ENCODE results near the gene UGT1A6. TPM values are rescaled to one million over a fixed set of nuclear protein-coding genes. Genes with fewer than 3 reads are reported as not detected.
"Not testable (repeated sequence)": the region's sequence is repeated elsewhere in the genome, so short reads cannot be mapped to it uniquely, and the experiment has no call there.

UGT1A6 gene
- total and polyA plus RNA-seq, 2 experiments from 2014 or later, result not detected

DNA sequence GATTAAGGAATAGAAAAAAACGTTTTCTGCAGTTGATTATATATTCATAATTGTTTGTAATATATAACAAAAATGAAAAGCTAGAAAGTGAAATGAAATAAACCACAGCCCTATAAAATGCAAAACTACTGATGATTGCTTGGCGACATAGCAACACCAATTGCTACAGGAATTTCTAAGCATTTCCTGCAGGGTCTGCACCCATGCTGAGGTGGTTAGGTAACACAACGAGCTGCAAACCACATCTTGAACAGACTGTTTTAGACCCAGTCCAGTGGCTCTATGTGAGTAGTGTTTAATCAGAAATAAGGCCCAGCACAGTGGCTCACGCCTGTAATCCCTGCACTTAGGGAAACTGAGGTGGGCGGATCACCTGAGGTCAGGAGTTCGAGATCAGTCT is 38.2 kb upstream of the UGT1A6 start (continued):
- TF ChIP-seq ZNF462 (CRISPR knock-in tag; IDR thresholded peaks at IDR 0.05) (no peak), ZNF331 (CRISPR knock-in tag; IDR thresholded peaks at IDR 0.05; ENCODE audit: low read depth) (no peak), EZH2 (IDR thresholded peaks at IDR 0.05; ENCODE audit: low read depth, unreplicated experiment) (no peak), NANOG (IDR thresholded peaks at IDR 0.05; ENCODE audit: borderline replicate concordance) (no peak), JUNB (IDR thresholded peaks at IDR 0.05; ENCODE audit: unreplicated experiment) (no peak), ETS1 (IDR thresholded peaks at IDR 0.05) (no peak)

- H3K27ac Mint-ChIP-seq, result no peak overlapping the region
- Histone ChIP-seq H3F3A (replicated peaks; ENCODE audit: low read depth) (no peaks in the 10 kb centered on the region), H3K4me2 (no peak overlapping the region), H3K27ac (ENCODE audit: low read depth) (no peak overlapping the region), H4K20me1 (replicated peaks; ENCODE audit: insufficient read depth) (no peaks in the 10 kb centered on the region), H3K36me3 (ENCODE audit: insufficient read depth) (no peaks in the 10 kb centered on the region), H3K79me2 (replicated peaks; ENCODE audit: insufficient read depth) (no peaks in the 10 kb centered on the region), H3K4me1 (ENCODE audit: insufficient read depth) (no peaks in the 10 kb centered on the region), H3K9me2 (ENCODE audit: insufficient read depth) (no peaks in the 10 kb centered on the region), H2AFZ (no peak overlapping the region), H3K4me3 (no peak overlapping the region), H3K27me3 (ENCODE audit: insufficient read depth) (no peaks in the 10 kb centered on the region)
- H3K36me3 Mint-ChIP-seq (ENCODE audit: low read depth), result no peaks in the 10 kb centered on the region
- H3K9me3 Mint-ChIP-seq, result no peaks in the 10 kb centered on the region
- no peak overlapping the region for H3K4me3 Mint-ChIP-seq
- H3K4me1 Mint-ChIP-seq, result no peaks in the 10 kb centered on the region
- TF ChIP-seq STAT1 (IDR thresholded peaks at IDR 0.05; ENCODE audit: unreplicated experiment) (no peak), ZNF114 (CRISPR knock-in tag; IDR thresholded peaks at IDR 0.05) (no peak), JUNB (IDR thresholded peaks at IDR 0.05; ENCODE audit: unreplicated experiment) (no peak), ZNF331 (CRISPR knock-in tag; IDR thresholded peaks at IDR 0.05; ENCODE audit: low read depth) (no peak), REST (IDR thresholded peaks at IDR 0.05; ENCODE audit: unreplicated experiment) (no peak)
- ATAC-seq, result no peak
- H3K27me3 Mint-ChIP-seq (ENCODE audit: insufficient read depth, low read depth, poor library complexity), result no peaks in the 10 kb centered on the region
- no peak for DNase-seq (ENCODE audit: low spot score)
Observed at GRCh38 chr2:233655043-233655442, 37.6 kb upstream of the UGT1A6 start.

DNA sequence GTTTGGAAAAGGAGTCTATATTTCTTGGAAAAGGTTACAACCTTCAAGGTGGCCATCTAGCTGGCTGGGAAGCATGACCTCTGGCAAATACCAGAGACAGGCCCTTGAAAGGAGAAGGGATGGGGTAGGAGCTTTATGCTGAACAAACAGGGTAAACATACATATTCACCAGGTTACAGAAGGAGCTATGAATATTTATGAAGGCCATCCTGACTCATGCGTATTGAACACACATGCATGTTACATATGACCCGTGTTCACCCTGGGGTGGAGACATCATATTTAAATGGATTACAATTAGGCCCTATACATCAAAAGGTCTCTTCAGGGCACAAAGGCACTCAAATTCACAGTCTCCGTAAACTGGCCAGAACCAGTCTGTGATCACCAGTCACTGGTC is 36.7 kb upstream of the UGT1A6 start:
- not testable (repeated sequence) for H3K9me2 ChIP-seq (ENCODE audit: insufficient read depth); H3K36me3 Mint-ChIP-seq (ENCODE audit: low read depth); H3K4me3 Mint-ChIP-seq; H3K27ac ChIP-seq (ENCODE audit: low read depth); H3K36me3 ChIP-seq (ENCODE audit: insufficient read depth); H3K4me1 Mint-ChIP-seq; H4K20me1 ChIP-seq (replicated peaks; ENCODE audit: insufficient read depth); DNase-seq (ENCODE audit: low spot score); H3K9me3 Mint-ChIP-seq; H3K4me2 ChIP-seq; H3K79me2 ChIP-seq (replicated peaks; ENCODE audit: insufficient read depth); H3F3A ChIP-seq (replicated peaks; ENCODE audit: low read depth); H3K27ac Mint-ChIP-seq; ATAC-seq; H3K4me3 ChIP-seq; H3K27me3 ChIP-seq (ENCODE audit: insufficient read depth); H2AFZ ChIP-seq; H3K27me3 Mint-ChIP-seq (ENCODE audit: insufficient read depth, low read depth, poor library complexity); H3K4me1 ChIP-seq (ENCODE audit: insufficient read depth)

Data from GM23338 (cell line).